Gastrocnemius medialis (tissue), 4 donors: ENCODE measurements around the gene NOP14. TPM values are rescaled to one million over a fixed set of nuclear protein-coding genes. Genes with fewer than 3 reads are reported as not detected.

Source experiments
- ATAC-seq, 2 donors: fragments of 150-250 bp; one replicate each; pipeline ENCODE4 v1.9.1; 2016
- DNase-seq, 2 donors: peaks; one replicate each; pipeline ENCODE4 v3.0.0-alpha.2; 2019
- H3K27ac ChIP-seq, 4 donors: fragments of 200-600 bp; sonication (generic); 1 replicate in 1 of 4; 2 replicates in 3 of 4; pipeline ENCODE4 v1.5.1; 2016 to 2018; ENCODE audit warnings: mild to moderate bottlenecking in 2 of 4, moderate library complexity in 1 of 4
- H3K27me3 ChIP-seq, 3 donors: fragments of 200-600 bp; sonication (generic) in 2 of 3; 1 replicate in 1 of 3; 2 replicates in 2 of 3; pipeline versions ENCODE4 v1.5.1 to v1.6.0; 2016 to 2019; ENCODE audit warnings: mild to moderate bottlenecking in 1 of 3, moderate library complexity in 1 of 3
- H3K36me3 ChIP-seq, 2 donors: fragments of 200-600 bp; sonication (generic) in 1 of 2; one replicate each; pipeline ENCODE4 v1.5.1; 2017 to 2018
- H3K4me1 ChIP-seq, 2 donors: fragments of 200-600 bp; sonication (generic) in 1 of 2; one replicate each; pipeline ENCODE4 v1.5.1; 2016 to 2017; ENCODE audit warnings: mild to moderate bottlenecking in 2 of 2
- H3K4me3 ChIP-seq, 4 donors: fragments of 200-600 bp; sonication (generic) in 3 of 4; 1 replicate in 1 of 4; 2 replicates in 3 of 4; pipeline ENCODE4 v1.5.1; 2016 to 2019; ENCODE audit warnings: mild to moderate bottlenecking in 2 of 4
- H3K9me3 ChIP-seq, 3 donors: fragments of 200-600 bp; sonication (generic) in 2 of 3; 1 replicate in 1 of 3; 2 replicates in 2 of 3; pipeline ENCODE4 v1.5.1; 2016 to 2019
- POLR2A ChIP-seq, 2 donors: fragments of 450-650 bp; IDR thresholded peaks; one replicate each; pipeline ENCODE4 v1.6.1; 2017; ENCODE audit warnings: antibody characterized with exemption in 2 of 2, mild to moderate bottlenecking in 2 of 2, moderate library complexity in 2 of 2
- in situ Hi-C, 4 donors: fragments of 200-750 bp; cut with MboI; loops; one replicate each; pipeline versions ENCODE4 v1.15.0 to v1.8.0; 2017; ENCODE audit warnings: low sequenced_read_pairs in 4 of 4
- intact Hi-C: fragments of 100-400 bp; cut with DNase I; formaldehyde crosslinking; loops from one replicate; pipeline ENCODE4 v1.15.1; 2023; ENCODE audit warnings: low total_unique reads
- total RNA-seq, 4 donors: library from RNA; depleted of rRNA; stranded (reverse); fragments of >200 nt; gene quantifications; one replicate each; pipeline versions ENCODE4 v1.1.0 to v1.2.3, GENCODE V29; 2016
- TF ChIP-seq, protein P1 (sequence below), 5 experiments: fragments of 450-650 bp in 3 of 5; fragments of 200-600 bp in 2 of 5; sonication (generic) in 2 of 5; IDR thresholded peaks in 4 of 5; conservative IDR thresholded peaks in 1 of 5; 1 replicate in 4 of 5; 2 replicates in 1 of 5; pipeline ENCODE4 v1.5.1; 2016 to 2019; ENCODE audit warnings: antibody characterized with exemption in 5 of 5, mild to moderate bottlenecking in 3 of 5, moderate library complexity in 3 of 5

Gene NOP14
- total RNA-seq, 4 donors from 2014 or later, result 16.6 to 46.2 (median 36.2) TPM

- ATAC-seq (no peak), DNase-seq (no peak)
- Histone ChIP-seq H3K4me1 (no peaks in the 10 kb centered on the region), H3K27me3 (no peaks in the 10 kb centered on the region), H3K9me3 (no peaks in the 10 kb centered on the region), H3K4me3 (no peak overlapping the region), H3K36me3 (peaks cover 0 to 69% of the 10 kb centered on the region in 2 donors), H3K27ac (no peak overlapping the region)
- intact Hi-C loops (no loop called here), in situ Hi-C loops (no loop called here)
- no peak for TF ChIP-seq POLR2A (IDR thresholded peaks at IDR 0.05)
- TF ChIP-seq, protein P1, sequence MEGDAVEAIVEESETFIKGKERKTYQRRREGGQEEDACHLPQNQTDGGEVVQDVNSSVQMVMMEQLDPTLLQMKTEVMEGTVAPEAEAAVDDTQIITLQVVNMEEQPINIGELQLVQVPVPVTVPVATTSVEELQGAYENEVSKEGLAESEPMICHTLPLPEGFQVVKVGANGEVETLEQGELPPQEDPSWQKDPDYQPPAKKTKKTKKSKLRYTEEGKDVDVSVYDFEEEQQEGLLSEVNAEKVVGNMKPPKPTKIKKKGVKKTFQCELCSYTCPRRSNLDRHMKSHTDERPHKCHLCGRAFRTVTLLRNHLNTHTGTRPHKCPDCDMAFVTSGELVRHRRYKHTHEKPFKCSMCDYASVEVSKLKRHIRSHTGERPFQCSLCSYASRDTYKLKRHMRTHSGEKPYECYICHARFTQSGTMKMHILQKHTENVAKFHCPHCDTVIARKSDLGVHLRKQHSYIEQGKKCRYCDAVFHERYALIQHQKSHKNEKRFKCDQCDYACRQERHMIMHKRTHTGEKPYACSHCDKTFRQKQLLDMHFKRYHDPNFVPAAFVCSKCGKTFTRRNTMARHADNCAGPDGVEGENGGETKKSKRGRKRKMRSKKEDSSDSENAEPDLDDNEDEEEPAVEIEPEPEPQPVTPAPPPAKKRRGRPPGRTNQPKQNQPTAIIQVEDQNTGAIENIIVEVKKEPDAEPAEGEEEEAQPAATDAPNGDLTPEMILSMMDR (IDR thresholded peaks at IDR 0.05 in 4 of 5, conservative IDR thresholded peaks at IDR 0.05 in 1 of 5), result no peak
These were observed 47.4 kb downstream of the NOP14 start for GRCh38 chr4:2915789-2916188.

- Histone ChIP-seq H3K4me1 (no peaks in the 10 kb centered on the region), H3K9me3 (no peaks in the 10 kb centered on the region), H3K4me3 (no peak overlapping the region), H3K36me3 (peaks cover 2 to 82% of the 10 kb centered on the region in 2 donors), H3K27me3 (no peaks in the 10 kb centered on the region), H3K27ac (no peak overlapping the region)
- in situ Hi-C loops, result no loop called here
- TF ChIP-seq, protein P1 (IDR thresholded peaks at IDR 0.05 in 4 of 5, conservative IDR thresholded peaks at IDR 0.05 in 1 of 5), result no peak
- TF ChIP-seq POLR2A (IDR thresholded peaks at IDR 0.05), result no peak
- no peak for DNase-seq
- ATAC-seq, result no peak
- intact Hi-C loops, result no loop called here
These were observed 48.7 kb downstream of the NOP14 start for GRCh38 chr4:2914256-2915126.

- Histone ChIP-seq H3K27ac (no peak overlapping the region), H3K4me3 (no peak overlapping the region), H3K36me3 (peaks cover 2 to 95% of the 10 kb centered on the region in 2 donors), H3K9me3 (no peaks in the 10 kb centered on the region), H3K4me1 (no peaks in the 10 kb centered on the region), H3K27me3 (no peaks in the 10 kb centered on the region)
- TF ChIP-seq, protein P1 (IDR thresholded peaks at IDR 0.05 in 4 of 5, conservative IDR thresholded peaks at IDR 0.05 in 1 of 5), result no peak
- no peak for TF ChIP-seq POLR2A (IDR thresholded peaks at IDR 0.05)
- in situ Hi-C loops, result no loop called here
- ATAC-seq, result peak in 1 of 2 donors; percentile 26
- intact Hi-C loops, result no loop called here
- DNase-seq, result no peak
These were observed 50.0 kb downstream of the NOP14 start for GRCh38 chr4:2913168-2913567.

GRCh38 chr4:2911868-2912267 lies 51.3 kb downstream of the NOP14 start:
- no peak for ATAC-seq
- no peak overlapping the region for H3K27ac ChIP-seq
- in situ Hi-C loops, result no loop called here

More at GRCh38 chr4:2911868-2912267, 51.3 kb downstream of the NOP14 start:
- TF ChIP-seq POLR2A (IDR thresholded peaks at IDR 0.05), result no peak
- TF ChIP-seq, protein P1 (IDR thresholded peaks at IDR 0.05 in 4 of 5, conservative IDR thresholded peaks at IDR 0.05 in 1 of 5), result no peak
- Histone ChIP-seq H3K4me3 (no peak overlapping the region), H3K9me3 (no peaks in the 10 kb centered on the region), H3K27me3 (no peaks in the 10 kb centered on the region), H3K4me1 (no peaks in the 10 kb centered on the region), H3K36me3 (peaks cover 2 to 98% of the 10 kb centered on the region in 2 donors)
- no peak for DNase-seq
- intact Hi-C loops, result no loop called here
